HCT116 (cell line): ENCODE results near the gene LIPM.

ENCODE experiments used
- CTCF ChIP-seq, 3 experiments: fragments of 200-600 bp in 1 of 3; sonication (generic) in 1 of 3; IDR thresholded peaks in 2 of 3; conservative IDR thresholded peaks in 1 of 3; 2 replicates each; pipeline ENCODE4 v1.5.1; 2012 to 2017; ENCODE audit warnings: low read depth in 2 of 3, low read length in 2 of 3, antibody characterized with exemption in 1 of 3, borderline replicate concordance in 1 of 3, control low read depth in 1 of 3, mild to moderate bottlenecking in 1 of 3, mixed read lengths in 1 of 3, mixed run types in 1 of 3, moderate library complexity in 1 of 3; ENCODE audit not compliant: insufficient read depth in 1 of 3
- EZH2 ChIP-seq: fragments of 200-600 bp; sonication (generic); IDR thresholded peaks from 2 replicates; pipeline ENCODE4 v1.6.1; 2017; ENCODE audit warnings: antibody characterized with exemption, mixed run types
- MAX ChIP-seq: IDR thresholded peaks from 2 replicates; pipeline ENCODE4 v1.6.1; 2012
- POLR2A ChIP-seq: IDR thresholded peaks from 2 replicates; pipeline ENCODE4 v1.7.0; 2011; ENCODE audit warnings: borderline replicate concordance; ENCODE audit not compliant: insufficient read depth, insufficient read length; ENCODE audit errors: extremely low read depth
- POLR2AphosphoS5 ChIP-seq: IDR thresholded peaks from 2 replicates; pipeline ENCODE4 v1.6.1; 2011; ENCODE audit warnings: mild to moderate bottlenecking, low read depth, low read length, moderate library complexity
- REST ChIP-seq: IDR thresholded peaks from 2 replicates; pipeline ENCODE4 v1.6.1; 2012; ENCODE audit warnings: low read depth
- TCF7L2 ChIP-seq: IDR thresholded peaks from 2 replicates; pipeline ENCODE4 v1.7.0; 2011; ENCODE audit warnings: borderline replicate concordance, inconsistent platforms; ENCODE audit not compliant: insufficient read depth, insufficient read length; ENCODE audit errors: extremely low read depth

GRCh38 chr10:88763441-88763840 is 39.1 kb upstream of the LIPM start:
- TF ChIP-seq CTCF (IDR thresholded peaks at IDR 0.05 in 2 of 3, conservative IDR thresholded peaks at IDR 0.05 in 1 of 3; ENCODE audit: borderline replicate concordance in 1 of 3, insufficient read depth in 1 of 3, low read depth in 2 of 3, low read length in 2 of 3): no peak
- no peak for TF ChIP-seq REST
- TF ChIP-seq EZH2: no peak
- TF ChIP-seq POLR2A: no peak
- no peak for TF ChIP-seq TCF7L2
- no peak for TF ChIP-seq POLR2AphosphoS5
- TF ChIP-seq MAX: no peak
